WERI-Rb-1 (cell line): Measurements from ENCODE around the gene MORC2.

Experiments
- DNase-seq: peaks from one replicate; pipeline ENCODE4 v3.0.0-alpha.2; 2020
- H3K27ac ChIP-seq: fragments of 250-450 bp; sonication (Bioruptor Pico); 2 replicates; pipeline ENCODE4 v1.5.1; 2020; ENCODE audit warnings: mild to moderate bottlenecking, moderate library complexity
- H3K27me3 ChIP-seq: fragments of 250-450 bp; sonication (Bioruptor Pico); 2 replicates; pipeline ENCODE4 v1.5.1; 2021; ENCODE audit warnings: mild to moderate bottlenecking, low read depth, moderate library complexity; ENCODE audit not compliant: insufficient read depth, severe bottlenecking
- H3K36me3 ChIP-seq: fragments of 250-450 bp; sonication (Bioruptor Pico); 2 replicates; pipeline ENCODE4 v1.5.1; 2020; ENCODE audit warnings: mild to moderate bottlenecking, moderate library complexity
- H3K4me3 ChIP-seq: 2 replicates; pipeline ENCODE4 v1.5.1; 2011; ENCODE audit warnings: low read depth, mild to moderate bottlenecking, control low read depth, low read length
- H3K9me3 ChIP-seq: fragments of 250-450 bp; sonication (Bioruptor Pico); 2 replicates; pipeline ENCODE4 v1.5.1; 2021; ENCODE audit warnings: mild to moderate bottlenecking, moderate library complexity; ENCODE audit not compliant: severe bottlenecking
- CTCF ChIP-seq: IDR thresholded peaks from 2 replicates; pipeline ENCODE4 v1.5.1; 2011; ENCODE audit warnings: low read depth, mild to moderate bottlenecking, control low read depth, inconsistent platforms, low read length

The MORC2 gene

DNA sequence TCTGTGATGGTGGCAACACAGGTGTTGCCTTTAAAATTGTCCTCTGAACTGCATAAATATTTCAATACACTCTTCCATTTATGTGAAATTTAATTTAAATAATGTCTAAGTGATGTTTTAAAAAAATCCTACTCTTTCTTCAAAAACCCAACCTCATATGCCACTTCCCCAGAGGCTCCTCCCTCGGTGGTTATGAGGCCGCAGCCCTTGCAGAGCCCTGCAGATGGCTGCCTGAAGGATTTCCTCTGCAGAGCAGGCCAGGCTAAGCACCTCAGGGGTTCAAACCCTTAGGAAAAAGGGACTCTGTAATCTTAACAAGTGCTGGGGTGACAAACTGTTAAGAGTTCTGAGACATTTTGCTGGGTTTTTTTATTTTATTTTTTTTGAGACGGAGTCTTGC is 25.2 kb downstream of the MORC2 start:
- no peak overlapping the region for H3K4me3 ChIP-seq
- H3K27me3 ChIP-seq = no peaks in the 10 kb centered on the region
- peaks cover 96% of the 10 kb centered on the region for H3K36me3 ChIP-seq
- DNase-seq = no peak
- H3K27ac ChIP-seq = no peak overlapping the region
- no peak for TF ChIP-seq CTCF
- no peaks in the 10 kb centered on the region for H3K9me3 ChIP-seq

DNA sequence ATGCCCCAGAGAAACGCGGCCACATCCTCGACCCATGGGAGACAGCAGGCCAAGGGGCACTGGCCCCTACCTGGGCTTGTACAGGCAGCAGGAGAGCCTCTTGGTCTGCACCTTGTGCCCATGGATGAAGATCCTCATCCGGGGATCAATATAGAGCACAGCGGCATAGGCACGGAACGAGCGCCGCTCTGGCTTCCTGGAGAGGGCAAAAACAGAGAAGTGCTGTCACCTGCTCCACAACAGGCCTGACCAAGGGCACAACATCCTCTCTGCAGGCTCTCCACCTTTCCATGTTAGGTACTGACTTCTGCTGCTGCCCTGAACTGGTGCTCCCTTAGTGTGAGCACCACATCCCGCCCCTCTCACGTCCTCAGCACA is 27.2 kb downstream of the MORC2 start:
- no peaks in the 10 kb centered on the region for H3K27me3 ChIP-seq
- TF ChIP-seq CTCF = no peak
- H3K9me3 ChIP-seq = no peaks in the 10 kb centered on the region
- no peak overlapping the region for H3K27ac ChIP-seq
- no peak for DNase-seq
- H3K4me3 ChIP-seq = no peak overlapping the region
- peaks cover 94% of the 10 kb centered on the region for H3K36me3 ChIP-seq

- H3K27ac ChIP-seq = no peak overlapping the region
- H3K4me3 ChIP-seq = no peak overlapping the region
- no peaks in the 10 kb centered on the region for H3K9me3 ChIP-seq
- H3K36me3 ChIP-seq = peaks cover 94% of the 10 kb centered on the region
- no peak for DNase-seq
- TF ChIP-seq CTCF = no peak
- H3K27me3 ChIP-seq = no peaks in the 10 kb centered on the region
Measured at GRCh38 chr22:30940685-30941362, 27.8 kb downstream of the MORC2 start.

GRCh38 chr22:30934053-30934452 is 34.5 kb downstream of the MORC2 start:
- TF ChIP-seq CTCF = no peak
- H3K36me3 ChIP-seq = peaks cover 97% of the 10 kb centered on the region
- no peak overlapping the region for H3K4me3 ChIP-seq
- H3K9me3 ChIP-seq = no peaks in the 10 kb centered on the region
- no peak overlapping the region for H3K27ac ChIP-seq
- H3K27me3 ChIP-seq = no peaks in the 10 kb centered on the region
- no peak for DNase-seq

DNA sequence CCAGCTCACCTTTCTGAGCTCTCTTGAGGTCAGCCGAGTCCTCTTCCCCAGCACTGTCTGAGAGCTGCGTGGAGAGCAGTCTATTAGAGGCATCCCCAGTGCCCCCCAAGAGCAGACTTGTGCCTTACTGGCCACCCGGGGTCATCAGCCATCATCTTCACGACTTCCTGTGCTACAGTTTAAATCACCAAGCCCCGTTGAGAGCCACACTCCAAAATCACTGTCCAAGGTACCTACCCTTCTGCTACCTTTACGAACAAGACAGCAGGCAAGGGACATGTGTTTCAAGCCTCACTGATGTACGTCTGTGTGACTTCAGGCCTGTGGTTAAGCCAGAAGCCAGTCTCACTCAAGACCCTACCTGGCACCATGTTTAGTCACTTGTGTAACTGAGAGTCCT is 35.1 kb downstream of the MORC2 start:
- TF ChIP-seq CTCF = no peak

DNA sequence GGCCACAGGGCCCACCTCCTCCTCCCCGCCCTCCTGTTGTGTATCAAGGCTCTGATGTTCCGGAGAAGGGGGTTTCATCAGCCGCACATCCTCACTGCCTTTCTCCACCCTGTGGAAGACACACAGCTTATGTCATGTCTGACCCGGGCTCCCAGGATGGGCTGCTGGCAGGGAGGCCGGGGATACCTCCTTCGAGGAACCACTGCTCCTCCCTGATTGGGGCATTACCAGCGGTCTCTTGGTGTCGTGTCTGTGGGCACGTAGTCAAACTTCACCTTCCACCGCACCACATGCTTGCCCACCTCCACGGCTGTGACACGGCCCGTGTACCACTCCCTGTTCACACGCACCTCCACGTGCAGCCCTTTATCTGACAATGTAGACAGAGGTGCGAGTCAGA is 35.9 kb downstream of the MORC2 start:
- peaks cover 97% of the 10 kb centered on the region for H3K36me3 ChIP-seq
- H3K27ac ChIP-seq = no peak overlapping the region

More for the DNA sequence above, 35.1 kb downstream of the MORC2 start:
- Histone ChIP-seq H3K27me3 (no peaks in the 10 kb centered on the region), H3K36me3 (peaks cover 97% of the 10 kb centered on the region), H3K27ac (no peak overlapping the region), H3K4me3 (no peak overlapping the region), H3K9me3 (no peaks in the 10 kb centered on the region)
- no peak for DNase-seq

More for the DNA sequence above, 35.9 kb downstream of the MORC2 start:
- no peak for DNase-seq
- TF ChIP-seq CTCF = no peak
- no peaks in the 10 kb centered on the region for H3K9me3 ChIP-seq
- H3K4me3 ChIP-seq = no peak overlapping the region
- H3K27me3 ChIP-seq = no peaks in the 10 kb centered on the region
